ENCODE results near the gene HEPACAM2. TPM values are rescaled to one million over a fixed set of nuclear protein-coding genes. Genes with fewer than 3 reads are reported as not detected.

HEPACAM2 gene
- polyA plus RNA-seq, 2 of the 4 experiments (the other 2 are of a cell fraction) = 0.05 TPM; not detected in 1

- peak overlapping the region; percentile 56 to 81; a peak in 5 of 6 replicates for H3K27ac ChIP-seq
- no peak for FAIRE-seq
- ATAC-seq = peak; percentile 38 to 54; a peak in 4 of 6 replicates
- peak; percentile 84; the same call in 1 of the 2 replicates for TF ChIP-seq KDM5A (IDR thresholded peaks at IDR 0.05)
- no peak for TF ChIP-seq REST (IDR thresholded peaks at IDR 0.05)
- peaks cover 15% of the 10 kb centered on the region; the same call in 2 of the 3 replicates for H3K4me1 ChIP-seq
- peak overlapping the region; percentile 58 for H3K4me3 ChIP-seq
- no peaks in the 10 kb centered on the region for H3K9me3 ChIP-seq
- ChIA-PET POLR2A (interaction anchor here (1.0 kb wide), 1 partner anchor 8 kb away, joined by 3 read pairs; no protein-coding TSS in a partner anchor), CTCF (interaction anchor here (0.8 to 1.2 kb wide), 4 partner anchors 13 to 705 kb away, joined by 3 to 4 read pairs (median 3); partner anchors contain the start of genes PEX1 and RBM48)
- under 1% methylated on average over 8 of the region's 8 CpGs for WGBS (ENCODE audit: missing lambda C conversion rate)
- DNase-seq (ENCODE audit: low read depth in 1 of 2, low spot score in 1 of 2) = peak; percentile 9 to 14
- H3K4me2 ChIP-seq = peak overlapping the region; percentile 89
Measured at GRCh38 chr7:93232673-93233018, 6.4 kb upstream of the HEPACAM2 start.

DNA sequence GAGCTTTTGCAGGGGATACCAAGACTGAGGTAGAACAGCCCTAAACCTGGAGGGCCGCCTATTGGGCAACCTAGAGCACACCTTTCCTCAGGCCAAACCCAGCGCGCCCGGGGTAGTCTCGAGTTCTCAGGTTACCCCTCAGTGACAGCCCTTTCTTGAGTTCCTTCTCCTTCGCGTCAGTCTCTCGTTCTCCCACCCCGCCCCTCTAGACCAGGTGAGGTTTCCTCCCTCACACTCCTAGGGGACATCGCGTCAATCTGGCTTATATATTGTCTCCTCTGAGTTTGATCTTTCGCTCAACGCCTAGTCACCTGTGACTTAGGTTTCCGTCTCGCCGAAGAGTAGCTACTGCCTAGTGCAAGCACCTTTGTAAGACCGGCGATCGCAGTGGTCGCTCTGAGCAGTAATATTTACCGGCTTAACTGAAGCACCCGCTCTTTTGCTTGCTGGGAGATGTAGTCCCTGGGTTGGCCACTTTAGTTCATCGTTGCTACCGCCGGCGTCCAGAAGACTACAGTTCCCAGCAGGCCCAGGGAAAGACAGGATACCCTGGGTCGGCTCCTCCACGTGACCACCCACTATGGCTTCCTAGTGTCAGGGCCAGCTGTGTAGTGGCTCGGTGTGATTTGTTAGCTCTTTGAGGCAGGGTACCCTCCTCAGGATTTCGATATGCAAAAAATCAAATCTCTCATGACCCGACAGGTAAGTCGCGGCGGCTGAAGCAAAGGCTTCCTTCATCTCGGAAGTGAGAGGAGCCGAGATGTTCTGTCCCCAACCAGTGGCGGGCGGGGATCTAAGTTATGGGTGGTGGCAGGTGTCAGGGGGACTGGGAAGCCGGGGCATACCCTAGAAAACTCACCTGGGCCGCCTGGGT is 5.8 kb upstream of the HEPACAM2 start, which contains the start of gene VPS50:
Gene VPS50, plus strand, starts transcription at position 568 of the 874 bp plus-strand sequence. Its CDS starts 102 bp downstream, at position 670.
- DNase-seq (ENCODE audit: low read depth in 1 of 2, low spot score in 1 of 2) (peak; percentile 93 to 95), FAIRE-seq (peak; percentile 28), ATAC-seq (peak; percentile 99 to 100)
- CTCF ChIA-PET = interaction anchor here (0.8 to 1.2 kb wide), 5 partner anchors 14 to 704 kb away, joined by 3 read pairs; partner anchors contain the start of genes PEX1 and RBM48
- H3K27ac ChIP-seq = peak within 1 kb of the TSS; percentile 71 to 86
- peak within 1 kb of the TSS; percentile 97 for H3K4me2 ChIP-seq
- H3K4me1 ChIP-seq = peaks cover 15% of the 10 kb centered on the region; the same call in 2 of the 3 replicates
- POLR2A ChIA-PET = interaction anchor here (0.9 to 1.0 kb wide), 3 partner anchors 9 to 659 kb away, joined by 3 read pairs; partner anchors contain the start of gene TFPI2
- H3K4me3 ChIP-seq = peak within 1 kb of the TSS; percentile 58
- H3K9me3 ChIP-seq = no peaks in the 10 kb centered on the region
- under 1% methylated on average over 38 of the region's 40 CpGs for WGBS (ENCODE audit: missing lambda C conversion rate)
- TF ChIP-seq ZSCAN20 (CRISPR knock-in tag; IDR thresholded peaks at IDR 0.05) (no peak), JUN (IDR thresholded peaks at IDR 0.05) (peak; percentile 78 to 88), MAX (IDR thresholded peaks at IDR 0.05) (peak; percentile 87), MAFK (IDR thresholded peaks at IDR 0.05; ENCODE audit: partially characterized antibody) (no peak), PBX3 (IDR thresholded peaks at IDR 0.05) (no peak), HOXB13 (CRISPR knock-in tag; IDR thresholded peaks at IDR 0.05; ENCODE audit: low read depth) (no peak), NPAS2 (CRISPR knock-in tag; IDR thresholded peaks at IDR 0.05; ENCODE audit: borderline replicate concordance) (no peak), ZFP36 (IDR thresholded peaks at IDR 0.05; ENCODE audit: borderline replicate concordance, partially characterized antibody) (no peak), CHD2 (IDR thresholded peaks at IDR 0.05; ENCODE audit: low read length, partially characterized antibody) (no peak), RARB (CRISPR knock-in tag; IDR thresholded peaks at IDR 0.05) (no peak), SMC3 (IDR thresholded peaks at IDR 0.05) (no peak), CBX8 (IDR thresholded peaks at IDR 0.05) (no peak), HEYL (CRISPR knock-in tag; IDR thresholded peaks at IDR 0.05) (no peak), HMGXB4 (CRISPR knock-in tag; IDR thresholded peaks at IDR 0.05; ENCODE audit: borderline replicate concordance) (no peak), MAZ (IDR thresholded peaks at IDR 0.05; ENCODE audit: borderline replicate concordance, low read depth, low read length) (no peak), SREBF2 (IDR thresholded peaks at IDR 0.05) (no peak), ESRRA (IDR thresholded peaks at IDR 0.05; ENCODE audit: borderline replicate concordance, low read length) (no peak), USF2 (IDR thresholded peaks at IDR 0.05) (peak; percentile 97), BHLHE40 (IDR thresholded peaks at IDR 0.05; ENCODE audit: low read depth, low read length) (no peak), PHF8 (IDR thresholded peaks at IDR 0.05; ENCODE audit: borderline replicate concordance, low read depth) (peak; percentile 38; the same call in 1 of the 2 replicates), CHD4 (IDR thresholded peaks at IDR 0.05; ENCODE audit: borderline replicate concordance) (no peak), POLR2A (IDR thresholded peaks at IDR 0.05; ENCODE audit: low read length) (peak; percentile 36), MYC (IDR thresholded peaks at IDR 0.05; ENCODE audit: borderline replicate concordance, low read length) (no peak), HDAC2 (IDR thresholded peaks at IDR 0.05) (peak; percentile 96)
- TF ChIP-seq, protein P1, sequence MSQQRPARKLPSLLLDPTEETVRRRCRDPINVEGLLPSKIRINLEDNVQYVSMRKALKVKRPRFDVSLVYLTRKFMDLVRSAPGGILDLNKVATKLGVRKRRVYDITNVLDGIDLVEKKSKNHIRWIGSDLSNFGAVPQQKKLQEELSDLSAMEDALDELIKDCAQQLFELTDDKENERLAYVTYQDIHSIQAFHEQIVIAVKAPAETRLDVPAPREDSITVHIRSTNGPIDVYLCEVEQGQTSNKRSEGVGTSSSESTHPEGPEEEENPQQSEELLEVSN (IDR thresholded peaks at IDR 0.05; ENCODE audit: borderline replicate concordance, low read depth) = no peak
